HG03575 (cell line): ENCODE measurements around the gene OPHN1.

Experiments
- ATAC-seq: cut with Tn5 transposase; IDR thresholded peaks from one replicate; pipeline ENCODE4 v1.9.1; 2021; ENCODE audit not compliant: unreplicated experiment, insufficient number of reproducible peaks, low FRiP score; ENCODE audit errors: extremely low read depth

The OPHN1 gene, protein sequence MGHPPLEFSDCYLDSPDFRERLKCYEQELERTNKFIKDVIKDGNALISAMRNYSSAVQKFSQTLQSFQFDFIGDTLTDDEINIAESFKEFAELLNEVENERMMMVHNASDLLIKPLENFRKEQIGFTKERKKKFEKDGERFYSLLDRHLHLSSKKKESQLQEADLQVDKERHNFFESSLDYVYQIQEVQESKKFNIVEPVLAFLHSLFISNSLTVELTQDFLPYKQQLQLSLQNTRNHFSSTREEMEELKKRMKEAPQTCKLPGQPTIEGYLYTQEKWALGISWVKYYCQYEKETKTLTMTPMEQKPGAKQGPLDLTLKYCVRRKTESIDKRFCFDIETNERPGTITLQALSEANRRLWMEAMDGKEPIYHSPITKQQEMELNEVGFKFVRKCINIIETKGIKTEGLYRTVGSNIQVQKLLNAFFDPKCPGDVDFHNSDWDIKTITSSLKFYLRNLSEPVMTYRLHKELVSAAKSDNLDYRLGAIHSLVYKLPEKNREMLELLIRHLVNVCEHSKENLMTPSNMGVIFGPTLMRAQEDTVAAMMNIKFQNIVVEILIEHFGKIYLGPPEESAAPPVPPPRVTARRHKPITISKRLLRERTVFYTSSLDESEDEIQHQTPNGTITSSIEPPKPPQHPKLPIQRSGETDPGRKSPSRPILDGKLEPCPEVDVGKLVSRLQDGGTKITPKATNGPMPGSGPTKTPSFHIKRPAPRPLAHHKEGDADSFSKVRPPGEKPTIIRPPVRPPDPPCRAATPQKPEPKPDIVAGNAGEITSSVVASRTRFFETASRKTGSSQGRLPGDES

DNA sequence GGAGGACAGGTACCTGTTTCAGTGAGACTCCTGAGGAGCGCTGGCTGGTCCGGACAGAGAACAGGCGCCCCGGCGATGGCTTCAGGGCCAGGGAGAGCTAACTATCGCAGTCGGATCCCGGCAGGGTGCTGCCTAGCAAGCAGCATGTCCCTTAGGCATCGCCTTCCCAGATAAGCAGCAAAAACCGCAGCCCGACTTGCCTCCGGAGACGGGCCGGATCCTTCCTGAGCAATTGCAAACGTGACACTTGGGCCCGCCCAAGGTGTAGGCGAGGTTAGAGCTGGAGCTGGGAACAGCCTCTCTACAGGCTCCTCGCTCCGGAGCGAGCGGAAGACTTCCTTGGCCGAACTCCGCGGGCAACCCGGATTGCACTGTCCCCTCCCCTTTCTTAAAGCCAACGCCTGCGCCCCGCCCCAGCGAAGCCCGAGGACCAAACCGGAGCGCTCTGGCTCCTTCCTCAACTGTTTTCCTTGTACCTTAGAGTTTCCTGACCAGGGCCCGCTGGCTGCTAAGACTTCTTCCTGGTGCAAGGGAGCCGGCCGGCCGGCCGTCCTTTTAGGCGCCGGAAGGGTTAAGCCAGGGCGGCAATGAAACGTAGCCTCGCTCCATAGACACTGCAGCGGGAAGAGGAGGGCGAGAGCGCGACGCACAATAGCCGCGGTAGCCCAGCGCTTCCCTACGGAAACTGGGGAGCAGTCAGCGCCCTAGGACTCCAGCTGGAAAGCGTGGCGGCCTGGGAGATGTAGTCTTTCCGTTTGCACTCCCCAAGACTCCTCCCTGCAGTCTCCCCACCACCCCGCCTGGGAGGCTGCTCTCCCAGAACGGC is at the start of gene OPHN1:
OPHN1 (minus strand) TSS at position 341 of the 826 bp plus-strand sequence. CDS start 475 bp downstream, outside the sequence.
- ATAC-seq = no peak

DNA sequence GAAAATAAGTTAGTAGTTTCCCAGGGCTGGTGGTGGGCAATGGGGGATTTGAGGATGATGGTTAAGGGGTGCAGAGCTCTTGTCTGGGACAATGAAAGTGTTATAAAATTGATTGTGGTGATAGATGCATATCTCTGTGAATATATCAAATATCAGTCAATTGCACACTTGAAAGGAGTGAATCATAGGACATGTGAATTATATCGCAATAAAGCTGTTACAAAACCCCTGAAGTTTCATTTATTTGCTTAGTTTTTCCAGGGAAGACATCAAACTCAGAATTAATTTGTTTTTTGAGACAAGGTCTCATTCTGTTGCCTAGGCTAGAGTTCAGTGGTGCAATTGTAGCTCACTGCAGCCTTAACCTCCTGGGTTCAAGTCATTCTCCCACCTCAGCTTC is 47.7 kb upstream of the OPHN1 start:
- no peak for ATAC-seq

DNA sequence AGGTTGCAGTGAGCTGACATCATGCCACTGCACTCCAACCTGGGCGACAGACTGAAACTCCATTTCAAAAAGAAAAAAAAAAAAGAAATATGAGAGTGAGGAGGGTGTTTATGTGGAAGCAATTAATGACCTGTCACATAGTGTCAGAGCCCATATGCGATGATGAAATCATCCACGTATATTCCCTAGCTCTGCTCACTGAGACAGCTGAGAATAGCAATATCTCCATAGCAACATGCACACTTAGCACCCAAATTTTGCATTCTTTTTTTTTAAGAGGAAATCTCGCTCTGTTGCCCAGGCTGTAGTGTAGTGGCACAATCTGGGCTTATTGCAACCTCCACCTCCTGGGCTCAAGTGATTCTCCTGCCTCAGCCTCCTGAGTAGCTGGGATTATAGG is 31.5 kb upstream of the OPHN1 start:
- ATAC-seq = no peak

DNA sequence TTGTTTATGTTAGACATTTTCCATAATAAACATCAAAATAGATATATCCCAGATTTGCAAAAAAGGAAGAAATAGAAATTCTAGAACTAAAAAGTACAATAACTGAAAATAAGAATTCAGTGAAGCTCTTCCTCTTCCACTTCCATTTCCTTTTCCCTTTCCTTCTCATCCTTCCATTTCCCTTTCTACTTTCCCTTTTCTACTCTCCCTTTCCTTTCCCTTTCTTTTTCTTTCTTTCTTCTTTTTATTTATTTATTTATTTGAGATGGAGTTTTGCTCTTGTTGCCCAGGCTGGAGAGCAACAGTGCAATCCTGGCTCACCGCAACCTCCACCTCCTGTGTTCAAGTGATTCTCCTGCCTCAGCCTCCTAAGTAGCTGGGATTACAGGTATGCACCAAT is 30.6 kb upstream of the OPHN1 start:
- no peak for ATAC-seq

DNA sequence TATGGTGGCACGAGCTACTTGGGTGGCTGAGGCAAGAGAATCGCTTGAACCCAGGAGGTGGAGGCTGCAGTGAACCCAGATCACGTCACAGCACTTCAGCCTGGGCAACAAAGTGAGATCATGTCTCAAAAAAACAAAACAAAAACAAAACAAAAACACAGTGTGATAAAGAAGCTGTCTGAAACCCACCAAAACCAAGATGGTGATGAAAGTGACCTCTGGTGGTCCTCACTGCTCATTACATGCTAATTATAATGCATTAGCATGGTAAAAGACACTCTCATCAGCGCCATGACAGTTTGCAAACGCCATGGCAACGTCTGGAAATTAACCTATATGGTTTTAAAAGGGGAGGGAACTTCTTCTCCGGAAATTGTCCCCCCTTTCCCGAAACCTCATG is 29.4 kb upstream of the OPHN1 start:
- no peak for ATAC-seq

DNA sequence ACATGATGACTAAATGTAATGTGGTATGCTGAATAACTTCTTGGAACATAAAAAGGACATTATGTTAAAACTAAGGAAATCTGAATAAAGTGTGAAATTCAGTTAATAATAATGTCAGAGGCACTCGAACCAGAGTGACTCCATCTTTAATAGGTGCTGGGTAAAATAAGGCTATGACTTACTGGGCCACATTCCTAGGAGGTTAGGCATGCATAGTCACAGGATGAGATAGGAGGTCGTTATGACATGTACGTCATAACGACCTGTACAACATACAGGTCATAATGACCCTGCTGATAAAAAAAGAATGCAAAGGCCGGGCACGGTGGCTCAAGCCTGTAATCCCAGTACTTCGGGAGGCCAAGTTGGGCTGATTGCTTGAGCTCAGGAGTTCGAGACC is 28.9 kb upstream of the OPHN1 start:
- no peak for ATAC-seq

DNA sequence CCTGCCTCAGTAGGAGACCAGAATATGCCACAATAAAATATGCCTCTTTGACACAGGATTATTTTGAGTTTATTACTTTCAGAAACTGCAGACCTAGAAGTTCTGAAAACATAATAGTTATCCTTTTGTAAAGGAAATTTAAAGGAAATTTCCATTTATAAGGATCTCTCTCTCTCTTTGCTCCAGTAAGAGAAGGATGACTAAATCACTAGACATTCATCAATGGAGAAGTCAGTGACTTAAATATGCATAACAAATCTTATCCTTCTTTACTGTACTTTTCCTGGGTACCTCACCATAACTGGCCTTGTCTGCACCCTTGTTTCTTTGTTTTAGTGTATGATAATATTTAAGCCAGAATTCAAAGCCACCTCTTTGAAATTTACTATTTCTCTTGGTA is 28.3 kb upstream of the OPHN1 start:
- ATAC-seq = no peak

DNA sequence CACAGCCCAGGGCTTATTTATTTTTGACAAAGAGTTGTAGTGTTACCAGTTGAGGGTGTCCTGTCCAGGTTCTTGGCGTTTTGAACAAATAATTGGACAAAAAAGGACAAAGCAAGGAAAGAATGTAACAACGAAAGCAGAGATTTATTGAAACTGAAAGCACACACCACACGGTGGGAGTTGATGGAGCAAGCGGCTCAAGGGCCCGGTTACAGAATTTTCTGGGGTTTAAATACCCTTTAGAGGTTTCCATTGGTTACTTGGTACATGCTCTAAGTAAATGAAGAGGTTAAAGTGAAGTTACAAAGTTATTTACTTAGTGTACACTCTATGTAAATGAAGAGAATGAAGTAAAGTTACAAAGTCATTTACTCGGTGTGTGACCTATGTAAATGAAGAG is 27.8 kb upstream of the OPHN1 start:
- no peak for ATAC-seq

DNA sequence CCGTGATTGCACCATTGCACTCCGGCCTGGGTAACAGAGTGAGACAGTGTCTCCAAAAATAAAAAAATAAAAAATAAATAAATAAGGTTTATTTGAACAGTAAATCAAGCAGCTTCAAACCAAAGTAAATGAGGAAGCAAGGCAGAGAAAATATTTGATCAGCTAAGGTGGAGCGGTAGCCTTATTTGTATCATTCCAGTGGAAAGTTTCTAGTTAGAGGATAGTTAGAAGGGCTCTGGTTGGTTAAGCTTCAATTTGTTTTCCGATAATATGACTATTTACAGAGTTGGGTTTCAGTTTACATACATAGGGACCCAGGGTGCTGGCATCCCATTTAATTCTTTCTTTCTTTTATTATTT is 21.8 kb upstream of the OPHN1 start:
- no peak for ATAC-seq

DNA sequence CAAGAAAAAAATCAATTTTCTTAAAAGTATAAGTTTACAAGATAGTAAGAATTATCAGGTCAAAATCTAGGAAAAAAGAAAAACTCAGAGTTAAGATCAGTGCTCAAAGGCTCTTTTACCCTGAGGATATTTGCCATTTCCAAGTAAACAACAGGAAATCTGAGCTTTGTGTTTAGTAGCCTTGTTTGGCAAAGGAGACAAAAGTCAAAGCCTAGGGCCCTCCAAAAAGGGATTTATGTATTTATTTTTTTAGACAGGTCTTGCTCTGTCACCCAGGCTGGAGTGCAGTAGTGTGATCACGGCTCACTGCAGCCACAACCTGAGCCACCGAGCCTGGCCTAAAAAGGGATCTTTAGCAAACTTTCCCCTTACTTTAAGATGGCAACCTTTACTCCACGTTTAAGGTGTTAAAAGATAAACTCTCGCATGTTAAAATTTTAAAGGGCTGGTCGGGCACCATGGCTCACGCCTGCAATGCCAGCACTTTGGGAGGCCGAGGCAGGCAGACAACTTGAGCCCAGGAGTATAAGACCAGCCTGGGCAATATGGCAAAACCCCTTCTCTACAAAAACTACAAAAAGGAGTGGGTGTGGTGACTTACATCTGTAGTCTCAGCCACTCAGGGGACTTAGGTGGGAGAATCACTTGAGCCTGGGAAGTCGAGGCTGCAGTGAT is 21.3 kb upstream of the OPHN1 start:
- ATAC-seq = no peak

DNA sequence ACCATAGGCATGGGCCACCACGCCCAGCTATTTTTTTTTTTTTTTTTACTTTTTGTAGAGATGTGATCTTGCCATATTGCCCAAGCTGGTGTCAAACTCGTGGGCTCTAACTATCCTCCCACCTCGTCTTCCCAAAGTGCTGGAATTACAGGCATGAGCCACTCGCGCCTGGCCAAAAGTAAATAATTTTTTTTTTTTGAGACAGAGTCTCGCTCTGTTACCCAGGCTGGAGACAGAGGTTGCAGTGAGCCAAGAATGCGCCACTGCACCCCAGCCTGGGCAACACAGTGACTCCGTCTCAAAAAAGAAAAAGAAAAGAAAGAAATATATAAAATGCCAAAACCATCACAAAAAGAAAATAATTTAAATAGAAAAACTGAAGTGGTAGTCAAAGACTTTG is 18.4 kb upstream of the OPHN1 start:
- no peak for ATAC-seq

DNA sequence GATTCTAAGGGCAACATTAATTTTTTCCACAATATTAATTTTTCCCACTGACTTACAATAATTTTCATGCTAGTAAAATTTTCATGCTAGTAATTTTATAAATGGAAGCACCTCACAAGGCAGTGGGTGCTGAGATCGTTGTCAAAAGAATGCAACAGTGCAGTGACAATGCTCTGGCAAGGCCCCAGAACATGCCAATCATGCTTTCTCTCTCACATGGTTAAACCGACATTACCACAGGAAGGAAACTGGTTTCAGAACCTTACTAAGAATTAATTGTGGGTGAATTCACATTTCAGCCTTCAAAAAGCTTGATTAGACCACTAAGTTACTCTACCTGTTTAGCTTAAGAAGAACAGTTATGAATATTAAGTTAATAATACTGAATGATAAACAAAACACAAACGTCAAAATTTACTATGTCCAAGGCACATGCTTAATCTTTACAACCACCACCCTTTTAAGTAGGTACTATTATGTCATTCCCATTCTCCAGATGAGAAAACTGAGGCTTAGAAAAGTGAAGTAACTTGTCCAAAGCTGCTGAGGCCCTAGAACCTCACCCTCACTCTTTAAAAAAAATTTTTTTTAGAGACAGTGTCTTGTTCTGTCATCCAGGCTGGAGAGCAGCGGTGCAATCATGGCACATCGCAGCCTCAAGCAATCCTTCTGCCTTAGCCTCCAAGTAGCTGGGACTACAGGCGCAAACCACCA is 10.0 kb upstream of the OPHN1 start:
- ATAC-seq = no peak

DNA sequence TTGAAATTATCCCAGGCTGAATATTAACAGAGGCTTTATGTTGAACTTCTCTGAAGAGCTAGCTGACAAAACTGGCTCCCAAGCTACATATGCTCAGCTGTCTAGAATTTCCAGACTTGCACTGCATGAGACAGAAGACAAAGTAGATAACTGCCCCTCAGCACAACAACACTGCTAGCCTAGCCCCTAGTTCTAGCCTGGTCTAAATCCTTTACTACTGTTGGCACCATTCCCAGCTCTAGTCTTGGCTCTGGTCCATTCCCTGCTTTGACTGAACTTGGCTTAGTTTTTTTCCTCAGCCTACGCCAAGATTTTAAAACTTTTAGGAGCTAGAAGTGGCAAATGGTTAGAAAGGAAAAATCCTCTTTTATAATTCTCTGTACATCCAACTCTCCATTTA is 7.6 kb upstream of the OPHN1 start:
- ATAC-seq = no peak

DNA sequence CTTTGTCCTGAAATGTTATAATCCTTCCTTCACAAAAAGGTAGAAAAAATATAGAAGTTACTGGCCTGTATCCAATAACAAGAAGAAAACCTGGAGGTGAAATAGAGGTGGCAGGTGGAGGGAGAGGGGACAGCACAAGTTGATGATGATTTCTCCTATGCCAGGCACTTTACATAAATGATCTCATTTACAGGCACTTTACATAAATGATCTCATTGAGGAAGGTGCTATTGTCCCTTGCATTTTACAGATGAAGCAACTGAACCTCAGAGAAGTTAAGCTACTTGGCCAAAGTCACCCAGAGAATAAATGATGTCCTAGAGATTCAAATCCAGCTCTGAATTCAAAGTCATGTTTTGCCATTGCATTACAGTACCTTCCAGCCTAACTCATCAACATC is 7.1 kb upstream of the OPHN1 start:
- no peak for ATAC-seq

DNA sequence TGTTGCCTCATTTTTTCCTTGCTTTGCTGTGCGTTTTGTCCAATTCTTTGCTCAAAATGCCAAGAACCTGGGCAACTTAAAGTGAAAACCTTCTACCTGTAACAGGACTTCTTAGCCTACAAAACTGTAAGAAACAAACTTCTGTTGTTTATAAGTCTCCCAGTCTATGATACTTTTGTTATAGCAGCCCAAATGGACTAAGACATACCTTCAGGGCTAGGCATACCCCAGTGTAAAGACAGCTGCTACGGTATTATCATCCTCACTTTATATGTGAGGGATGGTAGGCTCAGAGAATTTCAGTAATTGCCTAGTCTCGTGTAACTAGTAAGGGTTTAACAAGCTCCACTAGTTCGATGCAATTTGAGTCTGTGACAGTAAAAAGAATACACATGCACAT is 6.0 kb upstream of the OPHN1 start:
- ATAC-seq = no peak

DNA sequence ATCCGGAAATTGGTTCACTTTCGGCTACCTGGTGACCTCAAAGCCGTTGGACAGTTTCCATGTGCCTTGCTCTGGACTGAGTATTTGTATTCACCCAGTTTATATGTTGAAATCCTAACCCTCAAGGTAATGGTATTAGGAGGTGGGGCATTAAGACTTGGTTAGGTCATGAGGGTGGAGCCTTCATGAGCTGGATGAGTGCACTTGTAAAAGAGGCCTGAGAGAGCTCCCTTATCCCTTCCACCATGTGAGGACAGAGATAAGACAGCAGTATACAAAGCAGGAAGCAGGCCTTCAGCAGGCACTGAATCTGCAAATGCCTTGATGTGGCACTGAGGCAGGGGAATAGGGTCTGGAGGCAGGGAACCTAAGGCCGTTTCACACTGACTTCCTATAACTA is 5.3 kb upstream of the OPHN1 start:
- no peak for ATAC-seq

DNA sequence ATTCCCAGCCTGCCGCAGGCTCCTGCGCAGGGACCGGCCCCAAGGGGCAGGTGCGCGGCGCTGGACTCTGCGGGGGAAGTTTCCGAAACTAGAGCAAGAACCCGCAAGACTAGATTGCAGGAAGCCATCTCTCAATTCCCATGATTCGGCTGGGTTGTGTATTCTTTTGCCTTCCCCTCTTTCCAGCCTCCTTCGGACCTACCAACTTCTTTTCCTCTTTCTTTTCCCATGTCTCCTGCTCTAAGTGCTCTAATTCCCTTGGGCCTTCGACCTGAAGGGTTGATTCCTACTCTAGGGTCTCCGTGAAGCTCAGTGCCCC is 645 bp upstream of the OPHN1 start:
- ATAC-seq = no peak

DNA sequence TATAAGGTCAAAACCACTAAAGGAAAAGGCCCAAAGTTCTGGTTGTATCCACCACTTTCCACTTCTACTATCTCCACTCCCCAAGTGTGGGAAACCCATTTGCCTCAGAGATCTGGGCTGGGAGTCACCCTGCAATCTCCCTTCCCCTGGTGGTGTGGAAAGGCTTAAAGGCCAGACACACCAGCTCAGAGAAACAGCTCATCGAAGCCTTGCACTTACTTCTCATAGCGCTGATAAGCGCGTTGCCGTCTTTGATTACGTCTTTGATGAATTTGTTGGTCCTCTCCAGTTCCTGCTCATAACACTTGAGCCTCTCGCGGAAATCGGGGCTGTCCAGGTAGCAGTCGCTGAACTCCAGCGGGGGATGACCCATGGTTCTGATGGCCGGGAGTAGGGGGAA is 647 bp downstream of the OPHN1 start:
- no peak for ATAC-seq

DNA sequence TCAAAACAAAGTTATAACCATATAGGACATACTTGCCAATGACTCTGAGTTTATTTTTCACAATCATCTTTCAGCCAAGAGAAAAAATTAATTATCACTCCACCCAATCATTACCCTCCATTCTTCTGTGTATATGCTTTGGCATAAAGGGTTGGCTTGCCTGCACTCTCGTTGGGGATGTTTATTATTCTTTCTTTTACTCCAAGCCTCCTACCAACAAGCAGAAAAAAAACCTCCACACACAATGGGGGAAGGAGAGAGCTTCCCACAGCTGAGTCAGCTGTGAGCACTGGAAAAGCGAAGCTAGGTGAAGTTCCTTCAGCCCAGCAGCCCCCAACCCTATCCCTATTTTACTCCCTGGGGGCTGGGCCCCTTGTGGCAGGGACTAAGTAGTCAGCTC is 1.5 kb downstream of the OPHN1 start:
- no peak for ATAC-seq
